Prostate gland (tissue), 2 donors: Measurements from ENCODE around the gene UNC79. TPM values are rescaled to one million over a fixed set of nuclear protein-coding genes. Genes with fewer than 3 reads are reported as not detected.

Source experiments
- DNase-seq: peaks from one replicate; pipeline ENCODE4 v3.0.0-alpha.2; 2019; ENCODE audit warnings: low spot score
- H3K27ac ChIP-seq, 2 donors: fragments of 200-600 bp; sonication (generic); 2 replicates each; pipeline ENCODE4 v1.5.1; 2017 to 2019
- H3K27me3 ChIP-seq: fragments of 200-600 bp; sonication (generic); replicated peaks from 2 replicates; pipeline ENCODE4 v1.5.1; 2019; ENCODE audit not compliant: insufficient read depth
- H3K36me3 ChIP-seq, 2 donors: fragments of 200-600 bp; sonication (generic); 1 replicate in 1 of 2; 2 replicates in 1 of 2; pipeline versions ENCODE4 v1.5.1 to v1.8.1; 2017 to 2019
- H3K4me1 ChIP-seq: fragments of 200-600 bp; sonication (generic); replicated peaks from 2 replicates; pipeline ENCODE4 v1.5.1; 2019
- H3K4me3 ChIP-seq, 2 donors: fragments of 200-600 bp; sonication (generic); 2 replicates each; pipeline ENCODE4 v1.5.1; 2017 to 2019
- H3K9me3 ChIP-seq: fragments of 200-600 bp; sonication (generic); 2 replicates; pipeline ENCODE4 v1.5.1; 2017
- CTCF ChIP-seq, 4 experiments: fragments of 200-600 bp in 2 of 4; fragments of 450-650 bp in 2 of 4; sonication (generic) in 2 of 4; IDR thresholded peaks; 1 replicate in 3 of 4; 2 replicates in 1 of 4; pipeline ENCODE4 v1.5.1; 2016 to 2019; ENCODE audit warnings: antibody characterized with exemption in 4 of 4, mild to moderate bottlenecking in 2 of 4, moderate library complexity in 2 of 4
- POLR2A ChIP-seq: fragments of 450-650 bp; IDR thresholded peaks from one replicate; pipeline ENCODE4 v1.6.1; 2016; ENCODE audit warnings: antibody characterized with exemption, mild to moderate bottlenecking
- POLR2AphosphoS5 ChIP-seq: sonication (generic); formaldehyde crosslinking; IDR thresholded peaks from one replicate; pipeline ENCODE4 v1.6.1; 2017; ENCODE audit warnings: antibody characterized with exemption
- WGBS: methylation state at CpG from one replicate; pipeline ENCODE4 v1.1.5; 2018; 5-methylcytosine and 5-hydroxymethylcytosine counted together
- intact Hi-C: fragments of 100-400 bp; cut with DNase I; formaldehyde crosslinking; loops from one replicate; pipeline ENCODE4 v1.14.2; 2022
- total RNA-seq, 2 donors: library from RNA; depleted of rRNA; stranded (reverse); fragments of >200 nt; gene quantifications; one replicate each; pipeline ENCODE4 v1.1.0, GENCODE V29; 2016

Gene UNC79
- total RNA-seq, 2 donors from 2014 or later: 0.32 to 1.0 TPM

DNA sequence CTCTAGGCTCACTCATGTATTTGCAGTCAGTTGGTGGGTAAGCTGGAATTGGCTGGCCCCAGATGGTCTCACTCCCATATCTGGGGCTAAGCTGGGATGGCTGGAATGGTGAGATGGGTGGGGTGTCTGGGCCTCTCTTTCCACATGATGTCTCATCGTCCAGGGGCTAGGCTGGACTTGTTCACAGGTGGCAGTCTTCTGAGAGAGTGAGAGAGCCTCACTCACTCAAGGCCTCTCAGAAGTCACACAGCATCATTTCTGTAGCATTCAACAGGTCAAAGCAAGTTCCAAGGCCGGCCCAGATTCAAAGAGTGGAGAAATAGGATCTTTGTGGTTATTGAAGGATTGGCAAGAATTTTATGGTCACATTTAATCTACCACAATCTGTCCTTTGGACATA lies 102.7 kb downstream of the UNC79 start:
- no peaks in the 10 kb centered on the region for H3K36me3 ChIP-seq
- no peaks in the 10 kb centered on the region for H3K9me3 ChIP-seq
- DNase-seq: no peak
- H3K4me1 ChIP-seq: no peaks in the 10 kb centered on the region
- TF ChIP-seq POLR2AphosphoS5 (no peak), CTCF (IDR thresholded peaks at IDR 0.05) (no peak), POLR2A (no peak)
- intact Hi-C loops: no loop called here
- 24% methylated on average over 2 of the region's 2 CpGs for WGBS
- no peak overlapping the region for H3K4me3 ChIP-seq
- H3K27ac ChIP-seq: no peak overlapping the region
- H3K27me3 ChIP-seq: no peaks in the 10 kb centered on the region

DNA sequence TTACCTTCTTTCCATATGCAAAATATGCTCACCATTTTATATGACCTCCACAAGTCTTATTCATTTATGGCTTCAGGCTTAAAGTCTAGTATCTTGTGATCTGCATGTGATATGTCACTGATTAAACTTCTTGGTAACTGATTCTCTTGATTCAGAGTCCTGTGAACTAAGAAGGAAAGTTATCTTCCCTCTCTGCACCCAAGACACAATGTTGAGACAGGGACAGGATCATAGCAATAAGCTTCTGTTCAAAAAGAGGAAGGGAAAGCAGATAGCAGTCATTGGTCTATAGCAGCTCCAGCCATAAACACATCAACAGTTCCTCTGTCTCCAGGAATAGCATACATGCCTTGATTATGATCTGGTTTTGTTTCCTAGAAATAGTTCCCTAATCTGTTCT lies 103.1 kb downstream of the UNC79 start:
- Histone ChIP-seq H3K36me3 (no peaks in the 10 kb centered on the region), H3K9me3 (no peaks in the 10 kb centered on the region), H3K4me1 (no peaks in the 10 kb centered on the region), H3K27ac (no peak overlapping the region), H3K27me3 (no peaks in the 10 kb centered on the region), H3K4me3 (no peak overlapping the region)
- intact Hi-C loops: no loop called here
- DNase-seq: no peak
- TF ChIP-seq POLR2A: no peak
- no peak for TF ChIP-seq CTCF (IDR thresholded peaks at IDR 0.05)
- no peak for TF ChIP-seq POLR2AphosphoS5

- H3K4me3 ChIP-seq: no peak overlapping the region
- H3K9me3 ChIP-seq: no peaks in the 10 kb centered on the region
- no peak for DNase-seq
- TF ChIP-seq POLR2AphosphoS5 (no peak), POLR2A (no peak), CTCF (IDR thresholded peaks at IDR 0.05) (no peak)
- H3K27ac ChIP-seq: no peak overlapping the region
- no peaks in the 10 kb centered on the region for H3K4me1 ChIP-seq
- WGBS: 83% methylated on average over 3 of the region's 3 CpGs
- intact Hi-C loops: no loop called here
- H3K36me3 ChIP-seq: no peaks in the 10 kb centered on the region
- no peaks in the 10 kb centered on the region for H3K27me3 ChIP-seq
Measured at GRCh38 chr14:93535537-93535936, 104.8 kb downstream of the UNC79 start.

DNA sequence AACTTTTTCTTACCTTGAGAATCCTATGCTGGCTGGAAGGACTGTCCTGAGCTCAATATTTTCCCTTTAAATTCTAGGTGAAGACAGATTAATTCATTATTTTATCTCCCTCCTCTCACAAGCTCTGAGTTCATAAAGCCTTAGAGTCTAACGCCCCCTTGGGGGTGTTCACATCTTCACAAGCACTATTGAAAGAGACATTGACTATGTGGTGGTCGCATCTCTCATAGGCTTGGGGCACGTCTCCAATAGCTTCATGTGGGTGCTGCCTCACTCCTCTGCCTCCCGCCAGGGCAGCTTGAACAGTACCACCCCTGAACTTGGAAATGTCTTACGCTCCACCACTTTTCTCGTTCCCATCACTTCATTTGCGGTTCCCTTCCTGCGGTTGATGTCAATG lies 106.2 kb downstream of the UNC79 start:
- Histone ChIP-seq H3K27me3 (no peaks in the 10 kb centered on the region), H3K27ac (no peak overlapping the region), H3K4me3 (no peak overlapping the region), H3K36me3 (no peaks in the 10 kb centered on the region), H3K9me3 (no peaks in the 10 kb centered on the region), H3K4me1 (no peaks in the 10 kb centered on the region)
- no peak for DNase-seq
- intact Hi-C loops: no loop called here
- 80% methylated on average over 8 of the region's 8 CpGs for WGBS
- no peak for TF ChIP-seq CTCF (IDR thresholded peaks at IDR 0.05)
- TF ChIP-seq POLR2AphosphoS5: no peak
- no peak for TF ChIP-seq POLR2A

DNA sequence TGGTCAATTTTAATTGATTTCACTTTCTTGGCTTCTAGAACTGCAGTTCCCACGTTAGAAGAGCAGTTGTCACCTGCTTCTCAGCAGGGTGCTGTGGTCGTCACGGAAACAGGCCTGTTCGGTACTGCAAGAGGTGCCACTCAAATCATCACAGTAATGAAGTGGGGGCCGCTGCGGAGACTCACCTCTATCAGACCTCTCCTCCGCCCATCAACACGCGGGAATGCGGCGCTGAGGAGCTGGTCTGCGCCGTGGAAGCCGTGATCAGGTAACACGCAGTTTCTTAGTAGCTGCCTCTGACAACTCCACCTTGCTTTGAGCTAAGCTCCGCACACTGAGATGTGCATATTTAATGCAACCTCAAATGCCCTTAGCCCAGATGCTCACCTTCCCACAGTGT lies 107.2 kb downstream of the UNC79 start:
- no peaks in the 10 kb centered on the region for H3K27me3 ChIP-seq
- H3K36me3 ChIP-seq: no peaks in the 10 kb centered on the region
- no peak for TF ChIP-seq POLR2A
- TF ChIP-seq CTCF (IDR thresholded peaks at IDR 0.05): no peak
- TF ChIP-seq POLR2AphosphoS5: no peak
- no peak for DNase-seq
- intact Hi-C loops: no loop called here
- no peaks in the 10 kb centered on the region for H3K9me3 ChIP-seq
- no peak overlapping the region for H3K27ac ChIP-seq
- H3K4me1 ChIP-seq: no peaks in the 10 kb centered on the region
- no peak overlapping the region for H3K4me3 ChIP-seq
- WGBS: 87% methylated on average over 16 of the region's 16 CpGs
